Measurements from ENCODE around the gene MUL1.

- TF ChIP-seq, protein P1, sequence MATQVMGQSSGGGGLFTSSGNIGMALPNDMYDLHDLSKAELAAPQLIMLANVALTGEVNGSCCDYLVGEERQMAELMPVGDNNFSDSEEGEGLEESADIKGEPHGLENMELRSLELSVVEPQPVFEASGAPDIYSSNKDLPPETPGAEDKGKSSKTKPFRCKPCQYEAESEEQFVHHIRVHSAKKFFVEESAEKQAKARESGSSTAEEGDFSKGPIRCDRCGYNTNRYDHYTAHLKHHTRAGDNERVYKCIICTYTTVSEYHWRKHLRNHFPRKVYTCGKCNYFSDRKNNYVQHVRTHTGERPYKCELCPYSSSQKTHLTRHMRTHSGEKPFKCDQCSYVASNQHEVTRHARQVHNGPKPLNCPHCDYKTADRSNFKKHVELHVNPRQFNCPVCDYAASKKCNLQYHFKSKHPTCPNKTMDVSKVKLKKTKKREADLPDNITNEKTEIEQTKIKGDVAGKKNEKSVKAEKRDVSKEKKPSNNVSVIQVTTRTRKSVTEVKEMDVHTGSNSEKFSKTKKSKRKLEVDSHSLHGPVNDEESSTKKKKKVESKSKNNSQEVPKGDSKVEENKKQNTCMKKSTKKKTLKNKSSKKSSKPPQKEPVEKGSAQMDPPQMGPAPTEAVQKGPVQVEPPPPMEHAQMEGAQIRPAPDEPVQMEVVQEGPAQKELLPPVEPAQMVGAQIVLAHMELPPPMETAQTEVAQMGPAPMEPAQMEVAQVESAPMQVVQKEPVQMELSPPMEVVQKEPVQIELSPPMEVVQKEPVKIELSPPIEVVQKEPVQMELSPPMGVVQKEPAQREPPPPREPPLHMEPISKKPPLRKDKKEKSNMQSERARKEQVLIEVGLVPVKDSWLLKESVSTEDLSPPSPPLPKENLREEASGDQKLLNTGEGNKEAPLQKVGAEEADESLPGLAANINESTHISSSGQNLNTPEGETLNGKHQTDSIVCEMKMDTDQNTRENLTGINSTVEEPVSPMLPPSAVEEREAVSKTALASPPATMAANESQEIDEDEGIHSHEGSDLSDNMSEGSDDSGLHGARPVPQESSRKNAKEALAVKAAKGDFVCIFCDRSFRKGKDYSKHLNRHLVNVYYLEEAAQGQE (IDR thresholded peaks at IDR 0.05; ENCODE audit: low read depth, low read length) = no peak
- TF ChIP-seq MXI1 (IDR thresholded peaks at IDR 0.05; ENCODE audit: low read depth, low read length) (no peak), ELF1 (IDR thresholded peaks at IDR 0.05) (no peak), MEF2A (IDR thresholded peaks at IDR 0.05; ENCODE audit: borderline replicate concordance, low read depth) (no peak), RCOR1 (IDR thresholded peaks at IDR 0.05; ENCODE audit: low read length) (no peak), SIN3A (IDR thresholded peaks at IDR 0.05; ENCODE audit: borderline replicate concordance, low read depth, low read length) (no peak), EZH2phosphoT487 (IDR thresholded peaks at IDR 0.05; ENCODE audit: borderline replicate concordance, low read depth) (no peak), NRF1 (IDR thresholded peaks at IDR 0.05; ENCODE audit: low read depth, low read length) (no peak), TAF1 (IDR thresholded peaks at IDR 0.05; ENCODE audit: borderline replicate concordance, low read depth, low read length) (no peak), PBX3 (IDR thresholded peaks at IDR 0.05) (no peak)
- TF ChIP-seq, protein P2, sequence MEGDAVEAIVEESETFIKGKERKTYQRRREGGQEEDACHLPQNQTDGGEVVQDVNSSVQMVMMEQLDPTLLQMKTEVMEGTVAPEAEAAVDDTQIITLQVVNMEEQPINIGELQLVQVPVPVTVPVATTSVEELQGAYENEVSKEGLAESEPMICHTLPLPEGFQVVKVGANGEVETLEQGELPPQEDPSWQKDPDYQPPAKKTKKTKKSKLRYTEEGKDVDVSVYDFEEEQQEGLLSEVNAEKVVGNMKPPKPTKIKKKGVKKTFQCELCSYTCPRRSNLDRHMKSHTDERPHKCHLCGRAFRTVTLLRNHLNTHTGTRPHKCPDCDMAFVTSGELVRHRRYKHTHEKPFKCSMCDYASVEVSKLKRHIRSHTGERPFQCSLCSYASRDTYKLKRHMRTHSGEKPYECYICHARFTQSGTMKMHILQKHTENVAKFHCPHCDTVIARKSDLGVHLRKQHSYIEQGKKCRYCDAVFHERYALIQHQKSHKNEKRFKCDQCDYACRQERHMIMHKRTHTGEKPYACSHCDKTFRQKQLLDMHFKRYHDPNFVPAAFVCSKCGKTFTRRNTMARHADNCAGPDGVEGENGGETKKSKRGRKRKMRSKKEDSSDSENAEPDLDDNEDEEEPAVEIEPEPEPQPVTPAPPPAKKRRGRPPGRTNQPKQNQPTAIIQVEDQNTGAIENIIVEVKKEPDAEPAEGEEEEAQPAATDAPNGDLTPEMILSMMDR (IDR thresholded peaks at IDR 0.05) = no peak
Observed at GRCh38 chr1:20474996-20475395, 33.0 kb downstream of the MUL1 start.

Data from SK-N-SH (cell line).